HG02938 (cell line): ENCODE results near the gene QSER1.
"Not testable (repeated sequence)": the region's sequence is repeated elsewhere in the genome, so short reads cannot be mapped to it uniquely, and the experiment has no call there.

Experiments
- ATAC-seq: cut with Tn5 transposase; IDR thresholded peaks from one replicate; pipeline ENCODE4 v1.9.1; 2021; ENCODE audit warnings: mild to moderate bottlenecking, moderate library complexity; ENCODE audit not compliant: unreplicated experiment

QSER1 gene

GRCh38 chr11:32931606-32932005 is 39.0 kb downstream of the QSER1 start:
- no peak for ATAC-seq

GRCh38 chr11:32932196-32932595 is 39.6 kb downstream of the QSER1 start:
- ATAC-seq = no peak

GRCh38 chr11:32935462-32936029 is 42.9 kb downstream of the QSER1 start:
- no peak for ATAC-seq

GRCh38 chr11:32936178-32936577 is 43.6 kb downstream of the QSER1 start:
- not testable (repeated sequence) for ATAC-seq

- ATAC-seq = not testable (repeated sequence)
These were observed 44.7 kb downstream of the QSER1 start for GRCh38 chr11:32937283-32937682.

- peak; percentile 67 for ATAC-seq
These were observed 46.4 kb downstream of the QSER1 start for GRCh38 chr11:32939046-32939445.

GRCh38 chr11:32939866-32940265 is 47.3 kb downstream of the QSER1 start:
- ATAC-seq = no peak

GRCh38 chr11:32940865-32941264 is 48.3 kb downstream of the QSER1 start:
- peak; percentile 72 for ATAC-seq

GRCh38 chr11:32947978-32948377 is 55.4 kb downstream of the QSER1 start:
- ATAC-seq = no peak

- ATAC-seq = no peak
These were observed 57.1 kb downstream of the QSER1 start for GRCh38 chr11:32949739-32950138.

GRCh38 chr11:32952421-32952820 is 59.8 kb downstream of the QSER1 start:
- no peak for ATAC-seq

- ATAC-seq = no peak
These were observed 61.1 kb downstream of the QSER1 start for GRCh38 chr11:32953700-32954099.

- no peak for ATAC-seq
These were observed 68.0 kb downstream of the QSER1 start for GRCh38 chr11:32960553-32961164.

GRCh38 chr11:32962016-32962415 is 69.4 kb downstream of the QSER1 start:
- ATAC-seq = no peak

- no peak for ATAC-seq
These were observed 71.1 kb downstream of the QSER1 start for GRCh38 chr11:32963721-32964120.

GRCh38 chr11:32968541-32968940 is 75.9 kb downstream of the QSER1 start:
- ATAC-seq = no peak

GRCh38 chr11:32972233-32972632 is 79.6 kb downstream of the QSER1 start:
- ATAC-seq = not testable (repeated sequence)

GRCh38 chr11:32972781-32973180 is 80.2 kb downstream of the QSER1 start:
- ATAC-seq = no peak

- no peak for ATAC-seq
These were observed 90.0 kb downstream of the QSER1 start for GRCh38 chr11:32982626-32983025.

GRCh38 chr11:32983506-32983905 is 90.9 kb downstream of the QSER1 start:
- ATAC-seq = no peak

- no peak for ATAC-seq
These were observed 93.0 kb downstream of the QSER1 start for GRCh38 chr11:32985600-32985999.

- no peak for ATAC-seq
These were observed 95.2 kb downstream of the QSER1 start for GRCh38 chr11:32987851-32988250.

- no peak for ATAC-seq
These were observed 97.9 kb downstream of the QSER1 start for GRCh38 chr11:32990481-32990880.
